DND-41 (cell line): ENCODE data around the gene DOP1B.

ENCODE experiments used
- ATAC-seq: fragments of 200-7000 bp; cut with Tn5 transposase; 3 replicates; pipeline ENCODE4 v1.9.1; 2021; ENCODE audit warnings: low read depth; ENCODE audit not compliant: insufficient read depth
- DNase-seq: peaks from one replicate; pipeline ENCODE4 v3.0.0-alpha.2; 2020
- H2AFZ ChIP-seq: 2 replicates; pipeline ENCODE4 v1.6.0; 2012; ENCODE audit warnings: low read depth, low read length
- H3K27ac ChIP-seq: 2 replicates; pipeline ENCODE4 v1.5.1; 2012; ENCODE audit warnings: low read length, inconsistent platforms
- H3K27me3 ChIP-seq: fragments of 200-600 bp; sonication (generic); 2 replicates; pipeline ENCODE4 v1.6.0; 2012; ENCODE audit warnings: low read length, mild to moderate bottlenecking, inconsistent platforms; ENCODE audit not compliant: insufficient read depth, poor library complexity
- H3K36me3 ChIP-seq: 2 replicates; pipeline ENCODE4 v1.5.1; 2012; ENCODE audit warnings: low read length, inconsistent platforms; ENCODE audit not compliant: insufficient read depth
- H3K4me1 ChIP-seq: 2 replicates; pipeline ENCODE4 v1.5.1; 2012; ENCODE audit warnings: mild to moderate bottlenecking, low read length; ENCODE audit not compliant: insufficient read depth
- H3K4me2 ChIP-seq: 2 replicates; pipeline ENCODE4 v1.6.0; 2012; ENCODE audit warnings: mild to moderate bottlenecking, moderate library complexity, low read length, inconsistent platforms; ENCODE audit not compliant: insufficient read depth
- H3K4me3 ChIP-seq, 2 experiments: fragments of 200-600 bp in 1 of 2; shearing (Covaris generic) in 1 of 2; 2 replicates each; pipeline ENCODE4 v1.5.1; 2012 to 2016; ENCODE audit warnings: inconsistent platforms in 2 of 2, low read length in 2 of 2, mild to moderate bottlenecking in 2 of 2, low read depth in 1 of 2, moderate library complexity in 1 of 2
- H3K79me2 ChIP-seq: 2 replicates; pipeline ENCODE4 v1.6.0; 2012; ENCODE audit warnings: low read length, inconsistent platforms; ENCODE audit not compliant: insufficient read depth
- H3K9ac ChIP-seq: 2 replicates; pipeline ENCODE4 v1.6.0; 2012; ENCODE audit warnings: low read depth, mild to moderate bottlenecking, inconsistent platforms, low read length, moderate library complexity
- H3K9me3 ChIP-seq: 2 replicates; pipeline ENCODE4 v1.5.1; 2012; ENCODE audit warnings: low read length, moderate library complexity, mild to moderate bottlenecking, inconsistent platforms; ENCODE audit not compliant: insufficient read depth, severe bottlenecking
- H4K20me1 ChIP-seq: 2 replicates; pipeline ENCODE4 v1.6.0; 2012; ENCODE audit warnings: low read length; ENCODE audit not compliant: insufficient read depth
- CTCF ChIP-seq: IDR thresholded peaks from 2 replicates; pipeline ENCODE4 v1.5.1; 2012; ENCODE audit warnings: borderline replicate concordance, low read length, moderate library complexity, mild to moderate bottlenecking; ENCODE audit not compliant: poor library complexity, severe bottlenecking; ENCODE audit errors: extremely low read depth
- EZH2 ChIP-seq: IDR thresholded peaks from 3 replicates; pipeline ENCODE4 v1.6.1; 2012; ENCODE audit warnings: borderline replicate concordance, low read depth, mild to moderate bottlenecking, moderate library complexity, low read length, inconsistent platforms; ENCODE audit not compliant: severe bottlenecking

DOP1B gene

DNA sequence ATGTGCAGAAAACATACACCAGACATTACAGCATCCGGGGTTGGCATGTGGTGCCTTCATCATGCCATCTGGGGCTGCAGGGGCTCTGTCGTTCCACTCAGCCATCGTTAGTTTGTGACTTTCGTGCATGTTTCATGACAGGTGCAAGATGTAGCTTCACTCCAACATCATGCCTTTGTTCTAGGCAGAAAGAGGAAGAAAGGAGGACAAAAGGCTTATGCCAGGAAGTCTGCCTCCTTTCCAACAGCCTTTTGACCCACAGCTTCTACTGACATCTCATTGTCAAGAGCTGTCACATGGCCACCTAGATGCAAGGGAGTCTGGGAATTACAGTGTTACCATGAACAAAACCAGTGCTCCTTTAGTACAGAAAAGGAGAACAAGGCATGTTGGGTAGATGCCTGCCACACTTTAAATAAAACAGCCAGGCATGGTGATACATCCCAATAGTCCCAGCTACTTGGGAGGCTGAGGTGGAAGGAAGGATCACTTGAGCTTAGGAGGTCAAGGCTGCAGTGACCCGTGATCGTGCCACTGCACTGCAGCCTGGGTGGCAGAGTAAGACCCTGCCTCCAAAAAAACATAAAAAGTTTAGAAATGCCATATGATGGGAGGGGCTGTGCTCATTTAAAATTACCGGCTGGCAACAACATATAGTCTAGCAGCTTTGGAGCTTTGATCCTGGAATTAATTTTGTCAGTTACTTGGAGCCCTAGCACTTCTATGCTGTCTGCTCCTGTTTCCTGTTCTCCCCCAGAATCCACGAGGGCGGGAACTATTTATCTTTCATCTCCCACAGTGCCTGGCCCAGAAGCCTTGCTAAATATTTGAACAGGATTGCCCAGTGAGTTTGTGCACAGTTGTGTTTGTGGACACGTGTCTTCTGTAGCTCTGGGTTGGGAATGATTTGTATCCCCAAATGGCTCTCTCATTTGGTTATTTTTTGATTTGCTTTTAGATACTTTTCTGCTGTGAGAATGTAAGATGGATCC lies 7.4 kb downstream of the DOP1B start:
- TF ChIP-seq EZH2 (no peak), CTCF (no peak)
- Histone ChIP-seq H3K4me2 (no peak overlapping the region), H3K36me3 (peaks cover 25% of the 10 kb centered on the region), H3K27me3 (no peaks in the 10 kb centered on the region), H3K79me2 (peaks cover 2% of the 10 kb centered on the region; the same call in 1 of the 2 replicates), H3K4me1 (peaks cover 6% of the 10 kb centered on the region; the same call in 1 of the 2 replicates), H2AFZ (no peak overlapping the region), H3K9me3 (no peaks in the 10 kb centered on the region), H3K9ac (no peak overlapping the region), H3K4me3 (no peak overlapping the region), H4K20me1 (peaks cover 2% of the 10 kb centered on the region; the same call in 1 of the 2 replicates), H3K27ac (no peak overlapping the region)
- ATAC-seq, result no peak
- DNase-seq, result no peak

DNA sequence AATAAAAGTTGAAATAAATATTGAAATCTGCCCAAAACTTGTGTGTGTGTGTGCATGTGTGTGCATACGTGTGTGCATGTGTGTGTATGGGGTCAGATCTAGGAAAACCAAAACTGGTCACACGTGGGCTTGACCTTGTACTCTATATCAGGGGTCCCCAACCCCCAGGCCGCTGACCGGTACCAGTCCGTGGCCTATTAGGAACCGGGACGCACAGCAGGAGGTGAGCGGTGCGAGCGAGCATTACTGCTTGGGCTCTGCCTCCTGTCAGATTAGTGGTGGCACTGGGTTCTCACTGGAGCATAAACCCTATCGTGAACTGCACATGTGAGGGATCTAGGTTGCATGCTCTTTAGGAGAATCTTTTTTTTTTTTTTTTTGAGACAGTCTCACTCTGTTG lies 8.7 kb downstream of the DOP1B start:
- no peak overlapping the region for H3K9ac ChIP-seq
- no peak for DNase-seq
- H4K20me1 ChIP-seq, result peaks cover 2% of the 10 kb centered on the region; the same call in 1 of the 2 replicates
- no peak overlapping the region for H3K4me3 ChIP-seq
- H3K27ac ChIP-seq, result no peak overlapping the region
- H3K4me1 ChIP-seq, result peaks cover 6% of the 10 kb centered on the region; the same call in 1 of the 2 replicates
- no peak for TF ChIP-seq CTCF
- no peak for TF ChIP-seq EZH2
- H3K79me2 ChIP-seq, result peaks cover 2% of the 10 kb centered on the region; the same call in 1 of the 2 replicates
- no peak overlapping the region for H2AFZ ChIP-seq
- no peak overlapping the region for H3K4me2 ChIP-seq
- H3K27me3 ChIP-seq, result no peaks in the 10 kb centered on the region
- H3K36me3 ChIP-seq, result peaks cover 34% of the 10 kb centered on the region
- no peak for ATAC-seq
- no peaks in the 10 kb centered on the region for H3K9me3 ChIP-seq

- no peak overlapping the region for H3K4me2 ChIP-seq
- H3K9me3 ChIP-seq, result no peaks in the 10 kb centered on the region
- H3K4me3 ChIP-seq, result no peak overlapping the region
- ATAC-seq (no peak), DNase-seq (no peak)
- no peaks in the 10 kb centered on the region for H3K79me2 ChIP-seq
- no peak overlapping the region for H3K9ac ChIP-seq
- no peak overlapping the region for H2AFZ ChIP-seq
- peaks cover 34% of the 10 kb centered on the region for H3K36me3 ChIP-seq
- peaks cover 6% of the 10 kb centered on the region; the same call in 1 of the 2 replicates for H3K4me1 ChIP-seq
- H4K20me1 ChIP-seq, result peaks cover 2% of the 10 kb centered on the region; the same call in 1 of the 2 replicates
- H3K27me3 ChIP-seq, result no peaks in the 10 kb centered on the region
- no peak overlapping the region for H3K27ac ChIP-seq
- no peak for TF ChIP-seq CTCF
- TF ChIP-seq EZH2, result no peak
These were observed 10.1 kb downstream of the DOP1B start for GRCh38 chr21:36166705-36167104.
